PFSK-1 (cell line): ENCODE data around the gene HBA1.
A peak's percentile ranks its signal among the peaks of the same experiment; 100 is the strongest.
"Not testable (repeated sequence)": the region's sequence is repeated elsewhere in the genome, so short reads cannot be mapped to it uniquely, and the experiment has no call there.

Experiments used
- FOXP2 ChIP-seq: optimal IDR thresholded peaks from 2 replicates; pipeline ENCODE3; 2011; ENCODE audit warnings: borderline replicate concordance, control low read depth, inconsistent platforms; ENCODE audit not compliant: insufficient read depth; ENCODE audit errors: extremely low read length, extremely low read depth
- POLR2AphosphoS5 ChIP-seq: IDR thresholded peaks from 2 replicates; pipeline ENCODE4 v1.6.1; 2012; ENCODE audit warnings: low read depth, mild to moderate bottlenecking, control low read depth, low read length, moderate library complexity
- SIN3A ChIP-seq: IDR thresholded peaks from 2 replicates; pipeline ENCODE4 v1.6.1; 2012; ENCODE audit warnings: mild to moderate bottlenecking, low read length, moderate library complexity, borderline replicate concordance; ENCODE audit not compliant: insufficient read depth
- TAF1 ChIP-seq: IDR thresholded peaks from 2 replicates; pipeline ENCODE4 v1.6.1; 2012; ENCODE audit warnings: low read length, control low read depth, borderline replicate concordance; ENCODE audit not compliant: insufficient read depth
- TF ChIP-seq, protein P1 (sequence below), 2 experiments: IDR thresholded peaks; 2 replicates each; pipeline versions ENCODE4 v1.6.1 to v1.8.0; 2011 to 2012; ENCODE audit warnings: low read depth in 2 of 2, low read length in 2 of 2, control low read depth in 1 of 2, inconsistent platforms in 1 of 2, mild to moderate bottlenecking in 1 of 2, moderate library complexity in 1 of 2; ENCODE audit not compliant: insufficient read depth in 1 of 2

DNA sequence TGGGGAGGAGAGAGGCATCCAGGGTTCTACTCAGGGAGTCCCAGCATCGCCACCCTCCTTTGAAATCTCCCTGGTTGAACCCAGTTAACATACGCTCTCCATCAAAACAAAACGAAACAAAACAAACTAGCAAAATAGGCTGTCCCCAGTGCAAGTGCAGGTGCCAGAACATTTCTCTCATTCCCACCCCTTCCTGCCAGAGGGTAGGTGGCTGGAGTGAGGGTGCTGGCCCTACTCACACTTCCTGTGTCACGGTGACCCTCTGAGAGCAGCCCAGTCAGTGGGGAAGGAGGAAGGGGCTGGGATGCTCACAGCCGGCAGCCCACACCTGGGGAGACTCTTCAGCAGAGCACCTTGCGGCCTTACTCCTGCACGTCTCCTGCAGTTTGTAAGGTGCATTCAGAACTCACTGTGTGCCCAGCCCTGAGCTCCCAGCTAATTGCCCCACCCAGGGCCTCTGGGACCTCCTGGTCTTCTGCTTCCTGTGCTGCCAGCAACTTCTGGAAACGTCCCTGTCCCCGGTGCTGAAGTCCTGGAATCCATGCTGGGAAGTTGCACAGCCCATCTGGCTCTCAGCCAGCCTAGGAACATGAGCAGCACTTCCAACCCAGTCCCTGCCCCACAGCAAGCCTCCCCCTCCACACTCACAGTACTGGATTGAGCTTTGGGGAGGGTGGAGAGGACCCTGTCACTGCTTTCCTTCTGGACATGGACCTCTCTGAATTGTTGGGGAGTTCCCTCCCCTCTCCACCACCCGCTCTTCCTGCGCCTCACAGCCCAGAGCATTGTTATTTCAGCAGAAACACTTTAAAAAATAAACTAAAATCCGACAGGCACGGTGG is 2.3 kb upstream of the HBA1 start:
- TF ChIP-seq TAF1, POLR2AphosphoS5, SIN3A, FOXP2: not testable (repeated sequence)
- TF ChIP-seq, protein P1, sequence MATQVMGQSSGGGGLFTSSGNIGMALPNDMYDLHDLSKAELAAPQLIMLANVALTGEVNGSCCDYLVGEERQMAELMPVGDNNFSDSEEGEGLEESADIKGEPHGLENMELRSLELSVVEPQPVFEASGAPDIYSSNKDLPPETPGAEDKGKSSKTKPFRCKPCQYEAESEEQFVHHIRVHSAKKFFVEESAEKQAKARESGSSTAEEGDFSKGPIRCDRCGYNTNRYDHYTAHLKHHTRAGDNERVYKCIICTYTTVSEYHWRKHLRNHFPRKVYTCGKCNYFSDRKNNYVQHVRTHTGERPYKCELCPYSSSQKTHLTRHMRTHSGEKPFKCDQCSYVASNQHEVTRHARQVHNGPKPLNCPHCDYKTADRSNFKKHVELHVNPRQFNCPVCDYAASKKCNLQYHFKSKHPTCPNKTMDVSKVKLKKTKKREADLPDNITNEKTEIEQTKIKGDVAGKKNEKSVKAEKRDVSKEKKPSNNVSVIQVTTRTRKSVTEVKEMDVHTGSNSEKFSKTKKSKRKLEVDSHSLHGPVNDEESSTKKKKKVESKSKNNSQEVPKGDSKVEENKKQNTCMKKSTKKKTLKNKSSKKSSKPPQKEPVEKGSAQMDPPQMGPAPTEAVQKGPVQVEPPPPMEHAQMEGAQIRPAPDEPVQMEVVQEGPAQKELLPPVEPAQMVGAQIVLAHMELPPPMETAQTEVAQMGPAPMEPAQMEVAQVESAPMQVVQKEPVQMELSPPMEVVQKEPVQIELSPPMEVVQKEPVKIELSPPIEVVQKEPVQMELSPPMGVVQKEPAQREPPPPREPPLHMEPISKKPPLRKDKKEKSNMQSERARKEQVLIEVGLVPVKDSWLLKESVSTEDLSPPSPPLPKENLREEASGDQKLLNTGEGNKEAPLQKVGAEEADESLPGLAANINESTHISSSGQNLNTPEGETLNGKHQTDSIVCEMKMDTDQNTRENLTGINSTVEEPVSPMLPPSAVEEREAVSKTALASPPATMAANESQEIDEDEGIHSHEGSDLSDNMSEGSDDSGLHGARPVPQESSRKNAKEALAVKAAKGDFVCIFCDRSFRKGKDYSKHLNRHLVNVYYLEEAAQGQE (IDR thresholded peaks at IDR 0.05; ENCODE audit: insufficient read depth in 1 of 2, low read depth in 2 of 2, low read length in 2 of 2), result peak; percentile 65 to 82
